Measurements from ENCODE around the gene CCDC57.

- TF ChIP-seq CTCF (IDR thresholded peaks at IDR 0.05) (no peak), POLR2A (IDR thresholded peaks at IDR 0.05) (no peak)
Measured at GRCh38 chr17:82085031-82085861, 127.4 kb downstream of the CCDC57 start.

Measured in esophagus squamous epithelium (tissue), 4 donors.